ENCODE measurements around the gene FYB1.

GRCh38 chr5:39159811-39160490 lies 59.4 kb downstream of the FYB1 start:
- TF ChIP-seq EZH2phosphoT487 (IDR thresholded peaks at IDR 0.05; ENCODE audit: low read depth, severe bottlenecking, unreplicated experiment) (no peak), CTCF (IDR thresholded peaks at IDR 0.05; ENCODE audit: poor library complexity) (no peak), EZH2 (IDR thresholded peaks at IDR 0.05; ENCODE audit: borderline replicate concordance) (no peak)
